ENCODE data around the gene FAM222A. TPM values are rescaled to one million over a fixed set of nuclear protein-coding genes. Genes with fewer than 3 reads are reported as not detected.

Gene FAM222A
- total RNA-seq, 3 donors from 2014 or later (not counting 1 experiment from before 2014, with no cell fraction given): 3.1 to 6.6 (median 4.0) TPM

GRCh38 chr12:109737126-109737525 lies 23.5 kb downstream of the FAM222A start:
- Mint-ChIP-seq H3K4me1 (no peaks in the 10 kb centered on the region), H3K9me3 (no peaks in the 10 kb centered on the region), H3K27ac (no peak overlapping the region), H3K4me3 (no peak overlapping the region), H3K27me3 (ENCODE audit: low read depth in 2 of 2) (peaks cover 23 to 24% of the 10 kb centered on the region in 2 donors), H3K36me3 (no peaks in the 10 kb centered on the region)
- Histone ChIP-seq H3K9me3 (ENCODE audit: control insufficient read depth, insufficient read depth, low read length) (no peaks in the 10 kb centered on the region), H3K36me3 (ENCODE audit: control insufficient read depth, insufficient read depth, low read length) (no peaks in the 10 kb centered on the region), H3K4me1 (ENCODE audit: control insufficient read depth, insufficient read depth, low read length) (no peaks in the 10 kb centered on the region), H3K4me3 (ENCODE audit: low read length) (no peak overlapping the region), H3K27ac (ENCODE audit: low read length) (no peak overlapping the region), H3K27me3 (ENCODE audit: control insufficient read depth, insufficient read depth, low read length) (peaks cover 2% of the 10 kb centered on the region)
- TF ChIP-seq CTCF (IDR thresholded peaks at IDR 0.05): no peak
- intact Hi-C loops (cut with micrococcal nuclease): loop anchor here (1.0 kb wide), 1 partner anchor 27 kb away; no protein-coding TSS in a partner anchor
- 17% methylated on average over 1 of the region's 1 CpG for WGBS (ENCODE audit: insufficient coverage)
- DNase-seq (no peak), ATAC-seq (no peak)

GRCh38 chr12:109737631-109738030 lies 24.0 kb downstream of the FAM222A start:
- H3K4me3 ChIP-seq (ENCODE audit: low read length): no peak overlapping the region
- no peaks in the 10 kb centered on the region for H3K4me1 ChIP-seq (ENCODE audit: control insufficient read depth, insufficient read depth, low read length)
- H3K36me3 ChIP-seq (ENCODE audit: control insufficient read depth, insufficient read depth, low read length): no peaks in the 10 kb centered on the region
- no peak overlapping the region for H3K27ac ChIP-seq (ENCODE audit: low read length)
- Mint-ChIP-seq H3K4me3 (no peak overlapping the region), H3K27me3 (ENCODE audit: low read depth in 2 of 2) (peaks cover 23 to 24% of the 10 kb centered on the region in 2 donors), H3K4me1 (no peaks in the 10 kb centered on the region), H3K36me3 (no peaks in the 10 kb centered on the region), H3K9me3 (no peaks in the 10 kb centered on the region), H3K27ac (no peak overlapping the region)
- ATAC-seq (no peak), DNase-seq (no peak)
- WGBS (ENCODE audit: insufficient coverage): 75% methylated on average over 4 of the region's 7 CpGs
- no peaks in the 10 kb centered on the region for H3K9me3 ChIP-seq (ENCODE audit: control insufficient read depth, insufficient read depth, low read length)
- intact Hi-C loops (cut with micrococcal nuclease): loop anchor here (1.0 kb wide), 1 partner anchor 27 kb away; no protein-coding TSS in a partner anchor
- TF ChIP-seq CTCF (IDR thresholded peaks at IDR 0.05): no peak
- H3K27me3 ChIP-seq (ENCODE audit: control insufficient read depth, insufficient read depth, low read length): peaks cover 2% of the 10 kb centered on the region

GRCh38 chr12:109738209-109738608 lies 24.6 kb downstream of the FAM222A start:
- H3K9me3 ChIP-seq (ENCODE audit: control insufficient read depth, insufficient read depth, low read length): no peaks in the 10 kb centered on the region
- H3K27me3 ChIP-seq (ENCODE audit: control insufficient read depth, insufficient read depth, low read length): peaks cover 2% of the 10 kb centered on the region
- H3K4me1 ChIP-seq (ENCODE audit: control insufficient read depth, insufficient read depth, low read length): no peaks in the 10 kb centered on the region
- Mint-ChIP-seq H3K36me3 (no peaks in the 10 kb centered on the region), H3K4me1 (no peaks in the 10 kb centered on the region), H3K27me3 (ENCODE audit: low read depth in 2 of 2) (peaks cover 21 to 23% of the 10 kb centered on the region in 2 donors), H3K27ac (no peak overlapping the region), H3K9me3 (no peaks in the 10 kb centered on the region), H3K4me3 (no peak overlapping the region)
- ATAC-seq (no peak), DNase-seq (peak in 1 of 2 donors; percentile 6)
- H3K27ac ChIP-seq (ENCODE audit: low read length): no peak overlapping the region
- intact Hi-C loops (cut with micrococcal nuclease): no loop called here
- H3K4me3 ChIP-seq (ENCODE audit: low read length): no peak overlapping the region
- 60% methylated on average over 3 of the region's 4 CpGs for WGBS (ENCODE audit: insufficient coverage)
- H3K36me3 ChIP-seq (ENCODE audit: control insufficient read depth, insufficient read depth, low read length): no peaks in the 10 kb centered on the region
- no peak for TF ChIP-seq CTCF (IDR thresholded peaks at IDR 0.05)

Measured in natural killer cell (primary cell).